Peyer's patch (tissue), 4 donors: ENCODE results near the gene LDLRAD4.

Experiments
- POLR2A ChIP-seq, 2 donors: fragments of 450-650 bp; IDR thresholded peaks; one replicate each; pipeline ENCODE4 v1.5.1; 2017; ENCODE audit warnings: antibody characterized with exemption in 2 of 2, mild to moderate bottlenecking in 2 of 2, moderate library complexity in 2 of 2
- TF ChIP-seq, protein P1 (sequence below), 6 experiments: fragments of 450-650 bp in 4 of 6; fragments of 200-600 bp in 2 of 6; sonication (generic) in 1 of 6; IDR thresholded peaks; one replicate each; pipeline ENCODE4 v1.5.1; 2017 to 2019; ENCODE audit warnings: antibody characterized with exemption in 6 of 6, mild to moderate bottlenecking in 3 of 6, moderate library complexity in 1 of 6

DNA sequence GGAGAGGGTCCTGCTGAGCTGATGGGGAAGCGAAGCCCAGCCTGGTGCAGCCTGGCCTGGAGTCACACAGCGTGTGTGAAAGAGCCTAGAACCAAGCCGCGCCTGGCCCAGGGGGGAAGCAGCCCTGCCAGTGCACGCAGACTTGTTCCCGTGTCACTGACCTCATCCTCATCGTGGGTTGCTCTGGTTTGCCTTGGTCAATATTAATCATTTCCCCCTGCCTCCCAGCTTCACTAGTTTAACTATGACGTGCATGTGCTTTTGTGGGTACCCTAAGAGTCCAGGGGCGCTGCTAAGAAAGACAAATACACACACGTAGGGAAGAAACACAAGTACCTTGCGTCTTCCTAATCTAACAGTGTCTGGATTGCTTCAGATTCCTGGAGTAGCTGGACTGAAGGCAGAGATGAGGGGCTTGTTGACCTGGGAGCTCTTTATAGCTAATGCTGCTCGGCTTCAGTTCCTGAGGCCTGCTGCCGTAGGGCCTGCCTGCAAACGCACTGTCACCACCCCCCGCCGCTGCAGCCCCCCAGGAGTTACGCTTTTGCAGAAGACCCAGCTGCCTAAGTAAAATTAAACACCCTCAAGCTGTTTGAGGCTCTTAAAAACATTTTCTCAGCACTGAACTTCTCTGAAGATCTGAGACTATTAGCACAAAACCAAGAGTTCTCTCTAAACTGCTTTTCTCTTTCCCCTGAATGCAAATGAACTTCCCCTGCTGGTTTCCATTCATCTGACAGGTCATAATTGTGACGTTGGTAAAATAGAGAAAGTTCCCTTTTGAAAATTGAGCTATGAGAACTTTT is 348.6 kb downstream of the LDLRAD4 start:
- no peak for TF ChIP-seq POLR2A (IDR thresholded peaks at IDR 0.05)
- TF ChIP-seq, protein P1, sequence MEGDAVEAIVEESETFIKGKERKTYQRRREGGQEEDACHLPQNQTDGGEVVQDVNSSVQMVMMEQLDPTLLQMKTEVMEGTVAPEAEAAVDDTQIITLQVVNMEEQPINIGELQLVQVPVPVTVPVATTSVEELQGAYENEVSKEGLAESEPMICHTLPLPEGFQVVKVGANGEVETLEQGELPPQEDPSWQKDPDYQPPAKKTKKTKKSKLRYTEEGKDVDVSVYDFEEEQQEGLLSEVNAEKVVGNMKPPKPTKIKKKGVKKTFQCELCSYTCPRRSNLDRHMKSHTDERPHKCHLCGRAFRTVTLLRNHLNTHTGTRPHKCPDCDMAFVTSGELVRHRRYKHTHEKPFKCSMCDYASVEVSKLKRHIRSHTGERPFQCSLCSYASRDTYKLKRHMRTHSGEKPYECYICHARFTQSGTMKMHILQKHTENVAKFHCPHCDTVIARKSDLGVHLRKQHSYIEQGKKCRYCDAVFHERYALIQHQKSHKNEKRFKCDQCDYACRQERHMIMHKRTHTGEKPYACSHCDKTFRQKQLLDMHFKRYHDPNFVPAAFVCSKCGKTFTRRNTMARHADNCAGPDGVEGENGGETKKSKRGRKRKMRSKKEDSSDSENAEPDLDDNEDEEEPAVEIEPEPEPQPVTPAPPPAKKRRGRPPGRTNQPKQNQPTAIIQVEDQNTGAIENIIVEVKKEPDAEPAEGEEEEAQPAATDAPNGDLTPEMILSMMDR (IDR thresholded peaks at IDR 0.05), result no peak
